HepG2 (cell line): ENCODE results near the gene FBXO11.

ENCODE experiments used
- CTCF ChIP-seq: sonication (generic); formaldehyde crosslinking; IDR thresholded peaks from 2 replicates; pipeline ENCODE4 v1.5.0; 2020; ENCODE audit warnings: mild to moderate bottlenecking, missing genetic modification reagents, moderate library complexity
- DNMT1 ChIP-seq: sonication (generic); formaldehyde crosslinking; IDR thresholded peaks from 2 replicates; pipeline ENCODE4 v1.5.1; 2020; ENCODE audit warnings: mild to moderate bottlenecking, missing genetic modification reagents
- EP300 ChIP-seq, 3 experiments: sonication (generic) in 1 of 3; formaldehyde crosslinking in 1 of 3; IDR thresholded peaks; 2 replicates each; pipeline versions ENCODE4 v1.5.1 to v1.6.1; 2011 to 2020; ENCODE audit warnings: low read depth in 2 of 3, low read length in 2 of 3, borderline replicate concordance in 1 of 3, improper control_type of control experiment in 1 of 3, mild to moderate bottlenecking in 1 of 3, missing genetic modification reagents in 1 of 3, moderate library complexity in 1 of 3
- FOXK1 ChIP-seq: sonication (generic); formaldehyde crosslinking; IDR thresholded peaks from 2 replicates; pipeline ENCODE4 v1.4.0; 2020; ENCODE audit warnings: low read depth, missing genetic modification reagents, borderline replicate concordance
- HES4 ChIP-seq: sonication (generic); formaldehyde crosslinking; IDR thresholded peaks from 2 replicates; pipeline ENCODE4 v1.9.0; 2021; ENCODE audit warnings: mild to moderate bottlenecking, missing genetic modification reagents, borderline replicate concordance
- KDM4B ChIP-seq: sonication (generic); formaldehyde crosslinking; IDR thresholded peaks from 2 replicates; pipeline ENCODE4 v1.4.0; 2020; ENCODE audit warnings: missing genetic modification reagents
- NR2F2 ChIP-seq: IDR thresholded peaks from 2 replicates; pipeline ENCODE4 v1.6.1; 2012; ENCODE audit warnings: low read depth, inconsistent platforms, borderline replicate concordance
- POLR2AphosphoS5 ChIP-seq: IDR thresholded peaks from 2 replicates; pipeline ENCODE4 v1.6.1; 2012; ENCODE audit warnings: low read depth, low read length
- RXRA ChIP-seq: sonication (generic); formaldehyde crosslinking; IDR thresholded peaks from 2 replicates; pipeline ENCODE4 v1.5.1; 2020; ENCODE audit warnings: missing genetic modification reagents
- YY1 ChIP-seq: IDR thresholded peaks from 2 replicates; pipeline ENCODE4 v1.6.1; 2011; ENCODE audit warnings: low read length, low read depth, moderate library complexity, mild to moderate bottlenecking; ENCODE audit not compliant: insufficient read depth, insufficient replicate concordance
- ZNF331 ChIP-seq: sonication (generic); formaldehyde crosslinking; IDR thresholded peaks from 2 replicates; pipeline ENCODE4 v1.4.0; 2020; ENCODE audit warnings: missing genetic modification reagents
- ZNF362 ChIP-seq: sonication (generic); formaldehyde crosslinking; IDR thresholded peaks from 2 replicates; pipeline ENCODE4 v1.4.0; 2020; ENCODE audit warnings: missing genetic modification reagents, mild to moderate bottlenecking, borderline replicate concordance
- TF ChIP-seq, protein P1 (sequence below): sonication (generic); formaldehyde crosslinking; conservative IDR thresholded peaks from 2 replicates; pipeline ENCODE4 v1.5.0; 2020; ENCODE audit warnings: missing genetic modification reagents
- TF ChIP-seq, protein P2 (sequence below): IDR thresholded peaks from 2 replicates; pipeline ENCODE4 v1.6.1; 2016; ENCODE audit warnings: missing compliant biosample characterization, missing genetic modification reagents, borderline replicate concordance

DNA sequence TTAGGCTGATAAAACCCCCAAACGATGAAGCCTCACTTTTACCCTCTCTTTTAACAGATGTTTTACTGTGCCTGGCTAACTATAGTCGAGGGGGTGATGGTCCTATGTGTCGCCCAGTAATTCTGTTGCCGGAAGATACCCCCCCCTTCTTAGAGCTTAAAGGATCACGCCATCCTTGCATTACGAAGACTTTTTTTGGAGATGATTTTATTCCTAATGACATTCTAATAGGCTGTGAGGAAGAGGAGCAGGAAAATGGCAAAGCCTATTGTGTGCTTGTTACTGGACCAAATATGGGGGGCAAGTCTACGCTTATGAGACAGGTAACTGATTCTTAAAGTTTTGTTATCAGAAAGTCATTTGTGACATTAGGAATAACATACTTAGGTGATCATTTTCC is 102.9 kb downstream of the FBXO11 start:
- no peak for TF ChIP-seq EP300 (IDR thresholded peaks at IDR 0.05; ENCODE audit: low read depth in 2 of 2, low read length in 2 of 2)
- no peak for TF ChIP-seq EP300 (CRISPR knock-in tag; IDR thresholded peaks at IDR 0.05; ENCODE audit: borderline replicate concordance)
- TF ChIP-seq CTCF (CRISPR knock-in tag) = no peak
- no peak for TF ChIP-seq YY1
- TF ChIP-seq FOXK1 (CRISPR knock-in tag) = no peak
- no peak for TF ChIP-seq KDM4B (CRISPR knock-in tag)
- TF ChIP-seq POLR2AphosphoS5 = no peak; the same call in 1 of the 2 replicates
- no peak for TF ChIP-seq RXRA
- TF ChIP-seq HES4 (CRISPR knock-in tag) = no peak
- TF ChIP-seq, protein P1, sequence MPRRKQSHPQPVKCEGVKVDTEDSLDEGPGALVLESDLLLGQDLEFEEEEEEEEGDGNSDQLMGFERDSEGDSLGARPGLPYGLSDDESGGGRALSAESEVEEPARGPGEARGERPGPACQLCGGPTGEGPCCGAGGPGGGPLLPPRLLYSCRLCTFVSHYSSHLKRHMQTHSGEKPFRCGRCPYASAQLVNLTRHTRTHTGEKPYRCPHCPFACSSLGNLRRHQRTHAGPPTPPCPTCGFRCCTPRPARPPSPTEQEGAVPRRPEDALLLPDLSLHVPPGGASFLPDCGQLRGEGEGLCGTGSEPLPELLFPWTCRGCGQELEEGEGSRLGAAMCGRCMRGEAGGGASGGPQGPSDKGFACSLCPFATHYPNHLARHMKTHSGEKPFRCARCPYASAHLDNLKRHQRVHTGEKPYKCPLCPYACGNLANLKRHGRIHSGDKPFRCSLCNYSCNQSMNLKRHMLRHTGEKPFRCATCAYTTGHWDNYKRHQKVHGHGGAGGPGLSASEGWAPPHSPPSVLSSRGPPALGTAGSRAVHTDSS (CRISPR knock-in tag) = no peak
- TF ChIP-seq, protein P2, sequence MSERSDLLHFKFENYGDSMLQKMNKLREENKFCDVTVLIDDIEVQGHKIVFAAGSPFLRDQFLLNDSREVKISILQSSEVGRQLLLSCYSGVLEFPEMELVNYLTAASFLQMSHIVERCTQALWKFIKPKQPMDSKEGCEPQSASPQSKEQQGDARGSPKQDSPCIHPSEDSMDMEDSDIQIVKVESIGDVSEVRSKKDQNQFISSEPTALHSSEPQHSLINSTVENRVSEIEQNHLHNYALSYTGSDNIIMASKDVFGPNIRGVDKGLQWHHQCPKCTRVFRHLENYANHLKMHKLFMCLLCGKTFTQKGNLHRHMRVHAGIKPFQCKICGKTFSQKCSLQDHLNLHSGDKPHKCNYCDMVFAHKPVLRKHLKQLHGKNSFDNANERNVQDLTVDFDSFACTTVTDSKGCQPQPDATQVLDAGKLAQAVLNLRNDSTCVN (CRISPR knock-in tag) = no peak
- no peak for TF ChIP-seq ZNF362 (CRISPR knock-in tag)
- TF ChIP-seq NR2F2 = no peak
- TF ChIP-seq ZNF331 (CRISPR knock-in tag) = no peak
- no peak for TF ChIP-seq DNMT1 (CRISPR knock-in tag)
